Measurements from ENCODE around the gene KCNN1.

The KCNN1 gene

DNA sequence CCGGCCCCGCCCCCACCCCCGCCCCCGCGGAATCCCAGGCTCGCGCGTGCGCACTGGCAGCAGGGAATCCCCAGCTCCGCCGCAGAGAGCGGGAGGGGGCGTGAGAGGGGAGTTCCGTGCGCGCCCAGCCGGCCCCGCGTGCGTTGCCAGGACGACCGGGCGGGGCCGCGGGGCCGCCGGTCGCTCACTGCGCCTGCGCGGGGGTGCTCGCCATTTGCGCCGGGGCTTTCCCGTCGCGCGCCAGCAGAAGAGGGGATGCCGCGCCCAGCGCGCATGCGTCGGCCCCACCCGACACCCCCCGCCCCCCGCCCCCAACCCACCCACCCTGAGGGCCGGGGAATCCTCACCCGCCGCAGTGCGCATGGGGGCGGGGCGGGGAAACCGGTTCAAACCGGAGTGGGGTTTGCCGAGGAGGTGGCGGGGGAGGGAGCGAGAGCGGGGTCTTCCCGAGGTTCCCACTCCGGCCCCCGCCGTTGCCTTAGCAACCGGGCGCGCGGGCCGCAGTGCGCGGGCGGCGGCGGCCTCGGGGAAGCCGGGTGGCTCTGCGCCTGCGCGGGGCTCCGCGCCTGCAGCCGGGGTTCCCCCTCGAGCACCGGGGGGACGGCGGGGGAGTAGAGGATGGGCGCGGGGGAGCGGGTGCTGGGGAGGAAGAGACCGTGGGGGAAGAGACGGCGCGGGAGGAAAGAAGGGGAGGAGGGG is 18.9 kb upstream of the KCNN1 start:
- DNase-seq: peak; percentile 98

DNA sequence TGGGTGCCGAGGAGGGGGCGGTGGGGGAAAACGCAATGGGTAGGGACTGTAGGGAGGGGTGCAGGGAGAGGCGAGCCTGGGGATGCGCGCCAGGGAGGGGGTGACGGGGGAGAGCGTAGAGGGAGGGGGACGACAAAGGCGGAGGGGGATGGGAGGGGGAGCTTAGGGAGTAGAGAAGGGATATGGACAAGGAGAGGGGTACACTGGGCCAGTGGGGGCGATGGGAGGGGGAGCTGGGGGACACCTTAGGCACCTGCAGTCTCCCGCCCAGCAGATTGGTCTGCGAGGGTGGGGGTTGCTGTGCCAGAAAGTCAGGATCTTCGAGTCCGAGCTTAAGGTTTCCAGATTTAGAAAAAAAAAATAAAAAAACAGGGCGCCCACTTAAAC is 18.4 kb upstream of the KCNN1 start:
- DNase-seq: no peak

DNA sequence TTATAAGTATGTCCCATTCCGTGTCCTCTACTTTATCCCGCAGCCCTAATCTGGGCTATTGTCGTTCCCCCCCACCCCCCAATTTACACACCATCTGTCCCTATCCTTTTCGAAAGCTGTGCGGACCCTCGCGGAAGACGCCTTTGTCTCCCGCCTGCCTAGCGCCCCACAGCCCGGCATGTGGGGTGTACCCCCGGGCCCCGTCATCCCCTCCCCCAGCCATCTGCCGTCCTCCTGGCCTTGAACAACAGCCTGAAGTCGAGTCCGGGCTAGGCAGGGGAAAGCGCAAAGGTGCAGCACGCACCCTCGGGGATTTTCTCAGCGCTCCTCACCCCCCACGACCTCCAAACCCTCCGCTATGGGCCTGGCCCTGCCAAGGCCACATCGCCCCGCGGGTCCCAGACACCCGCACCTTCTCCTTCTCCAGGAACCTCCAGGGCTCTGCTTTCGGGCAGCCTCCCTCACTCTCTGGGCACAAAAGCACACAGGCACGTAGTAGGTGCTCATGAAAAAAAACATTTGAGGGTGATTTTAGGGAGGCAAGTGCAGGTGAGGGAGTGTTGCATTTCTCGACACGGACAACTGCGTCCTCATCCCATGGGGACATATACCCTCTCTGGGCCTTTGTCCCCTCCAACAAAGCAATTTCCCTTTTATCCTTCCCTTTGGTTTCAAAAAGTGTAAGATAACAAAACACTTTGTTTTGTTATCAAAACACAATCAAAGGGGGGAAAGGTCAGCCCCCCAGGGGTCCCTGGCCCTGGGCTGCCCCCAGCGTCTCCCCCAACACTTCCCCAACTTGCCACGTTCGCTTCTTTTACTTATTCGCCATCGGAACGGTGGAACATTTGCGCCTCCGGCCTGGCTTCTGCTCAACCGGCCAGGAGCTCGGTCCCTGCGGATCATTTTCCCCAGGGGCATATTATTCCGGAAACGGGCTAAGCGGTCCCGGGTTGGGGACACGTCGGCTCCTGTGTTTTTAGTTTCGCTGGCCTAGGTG is 17.7 kb upstream of the KCNN1 start:
- no peak for DNase-seq

DNA sequence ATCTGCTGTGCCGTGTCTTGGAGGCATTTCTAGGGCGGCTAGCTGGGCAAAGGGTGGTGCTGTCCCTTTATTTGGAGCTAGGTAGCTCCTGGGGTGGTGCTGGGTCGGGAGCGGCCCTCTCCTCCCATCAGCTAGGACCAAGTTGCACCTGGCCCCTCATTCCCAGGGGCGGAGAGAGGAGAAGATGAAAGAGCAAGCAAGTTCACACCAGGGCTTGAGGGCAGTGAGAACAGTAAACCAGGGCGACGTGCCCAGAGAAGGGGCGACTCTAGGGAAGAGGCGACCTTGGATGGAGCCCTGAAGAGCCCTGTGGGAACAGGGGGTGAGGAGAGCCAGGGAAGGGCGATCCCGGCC is 17.0 kb upstream of the KCNN1 start:
- DNase-seq: no peak

DNA sequence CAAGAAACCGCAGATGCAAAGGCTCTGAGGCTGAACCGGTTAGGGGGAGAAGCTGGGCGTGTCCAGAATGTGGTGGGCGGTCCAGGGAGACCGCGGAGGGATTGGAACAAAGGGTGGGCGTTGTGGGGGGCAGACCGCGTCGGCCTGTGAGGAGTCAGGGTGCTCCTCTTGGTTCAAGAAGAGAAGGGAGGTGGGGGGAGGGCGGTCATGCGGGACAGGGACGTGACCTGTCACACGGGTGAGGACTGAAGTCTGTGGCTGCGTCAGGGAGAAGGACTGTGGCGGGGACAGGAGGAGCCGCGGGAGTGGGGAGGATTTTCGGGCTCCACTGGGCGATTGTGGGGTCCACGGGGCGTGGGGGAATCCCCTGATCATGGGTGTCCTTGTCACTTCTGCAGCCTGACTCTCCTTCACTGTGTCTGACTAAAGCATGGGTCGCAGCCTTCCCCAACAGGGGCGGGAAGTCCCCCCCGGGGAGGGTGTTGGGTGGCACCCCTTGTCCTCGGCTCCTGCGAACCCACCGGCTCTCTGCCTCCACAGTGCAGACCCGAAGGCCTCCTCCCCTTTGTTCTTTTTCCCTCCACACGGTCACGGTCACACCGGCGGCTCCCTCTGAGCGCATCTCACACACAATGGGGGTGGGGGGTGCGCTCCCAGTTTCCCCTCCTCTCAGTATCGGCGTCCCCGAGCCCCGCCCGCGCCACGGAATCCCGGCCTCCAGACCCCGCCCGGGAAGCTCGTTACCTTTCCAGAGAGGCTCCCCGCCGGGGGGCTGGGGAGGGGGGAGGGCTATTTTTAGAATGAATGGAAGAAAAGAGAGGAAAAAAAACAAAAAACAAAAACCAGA is 16.4 kb upstream of the KCNN1 start:
- no peak for DNase-seq

DNA sequence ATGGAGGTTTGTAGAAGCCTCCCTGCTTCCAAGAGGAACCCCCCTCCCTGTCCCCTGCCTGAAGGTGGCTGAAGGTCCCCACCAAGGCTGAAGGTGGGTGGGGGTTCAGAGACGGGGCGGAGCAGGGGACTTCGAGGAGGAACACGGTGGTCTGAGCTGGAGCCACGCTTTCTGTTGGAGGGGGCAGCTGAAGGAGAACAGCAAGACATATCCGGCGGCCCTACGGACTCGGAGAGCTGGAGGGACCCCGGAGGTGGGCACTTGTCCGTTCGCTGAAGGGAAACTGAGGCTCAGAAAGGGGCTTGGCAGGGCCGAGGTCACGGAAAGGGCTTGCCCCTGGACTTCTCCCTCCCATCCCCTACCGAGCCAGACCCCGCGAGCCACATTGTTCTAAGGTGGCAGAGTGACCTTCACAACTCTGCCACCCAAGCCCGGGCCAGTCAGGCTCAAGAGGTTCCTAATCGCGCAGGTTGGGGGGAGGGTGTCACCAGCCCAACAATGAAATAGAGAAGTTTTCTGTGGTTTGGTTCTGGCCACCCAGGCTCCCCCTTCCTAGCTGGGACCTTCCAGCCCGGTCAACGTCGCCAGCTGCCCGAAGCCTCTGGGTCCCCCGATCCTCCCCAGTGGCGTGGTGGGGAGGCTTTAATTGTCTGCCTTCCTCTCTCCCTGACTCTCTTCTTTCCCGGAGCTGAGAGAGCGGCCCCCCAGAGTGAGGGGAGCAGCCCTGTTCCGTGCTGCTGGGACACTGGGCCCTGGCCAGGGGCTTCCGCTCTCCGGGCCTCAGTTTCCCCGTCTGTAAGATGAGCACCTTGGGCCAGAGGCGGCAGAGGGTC is 15.5 kb upstream of the KCNN1 start:
- DNase-seq: no peak

DNA sequence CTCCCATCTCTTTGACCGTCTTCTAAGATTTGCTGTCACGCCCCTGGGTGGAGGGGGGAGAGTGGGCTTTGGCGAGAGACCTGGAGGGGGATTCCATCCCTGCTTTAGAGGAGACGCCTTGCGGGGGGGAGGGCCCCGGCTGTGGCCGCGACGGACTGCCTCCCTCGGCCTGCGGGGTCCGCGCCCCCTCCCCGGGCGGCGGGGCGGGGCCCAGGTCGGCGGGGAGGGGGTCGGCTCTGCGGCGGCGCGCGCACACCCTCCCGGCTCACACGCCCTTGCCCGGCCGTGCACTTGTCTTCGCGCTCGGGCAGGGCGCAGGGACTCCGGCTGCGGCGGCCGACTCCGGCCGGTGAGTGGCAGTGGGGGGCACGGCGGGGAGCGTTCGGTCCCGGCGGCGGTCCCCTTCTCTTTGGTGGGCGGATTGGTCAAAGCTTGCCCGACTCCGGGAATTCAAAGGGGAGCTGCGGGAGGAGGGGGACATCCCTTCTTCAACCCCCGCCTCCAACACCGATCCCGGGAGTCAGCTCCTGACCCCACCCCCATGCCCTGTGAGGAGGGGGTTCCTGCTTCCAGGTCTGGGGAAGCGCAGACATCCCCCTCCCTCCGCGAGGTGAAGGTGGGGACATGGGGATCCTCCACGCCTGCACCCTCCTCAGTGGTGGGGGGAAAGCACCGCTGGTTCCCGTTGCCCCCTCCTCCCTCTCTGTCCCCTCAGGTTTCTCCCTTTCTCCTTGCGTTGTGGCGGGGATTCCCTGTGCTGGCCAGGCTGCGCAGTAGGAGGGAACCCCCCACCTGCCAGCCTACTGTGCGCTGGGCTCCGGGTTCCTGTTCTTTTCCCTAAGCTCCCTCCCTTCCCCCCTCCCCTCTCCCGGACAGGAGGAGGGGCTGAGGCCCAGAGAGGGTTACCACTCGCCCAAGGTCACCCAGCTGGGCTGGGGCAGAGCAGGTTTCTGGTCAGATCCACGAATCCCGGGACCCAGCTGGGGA is 14.6 kb upstream of the KCNN1 start:
- no peak for DNase-seq

DNA sequence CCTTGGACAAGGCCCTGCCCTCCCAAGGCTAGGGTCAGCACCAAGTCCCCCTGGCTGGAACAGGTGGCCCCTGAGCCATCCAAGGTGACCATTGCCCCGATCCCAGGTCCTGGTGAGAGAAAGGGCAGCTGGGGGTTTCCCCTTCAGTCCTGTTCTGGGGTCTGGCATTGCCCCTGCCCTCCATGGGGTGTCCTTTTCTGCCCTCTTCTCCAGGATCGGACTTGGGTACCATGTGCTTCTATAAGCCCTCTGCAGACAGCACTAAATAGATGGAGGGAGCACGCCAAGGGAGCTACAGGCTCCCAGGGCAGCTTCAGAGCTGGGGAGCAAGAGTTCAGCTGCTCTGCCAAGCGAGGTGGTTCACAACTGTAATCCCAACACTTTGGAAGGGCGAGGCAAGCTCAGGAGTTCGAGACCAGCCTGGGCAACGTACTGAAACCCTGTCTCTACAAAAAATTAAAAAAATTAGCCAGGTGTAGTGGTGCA is 13.5 kb upstream of the KCNN1 start:
- no peak for DNase-seq

DNA sequence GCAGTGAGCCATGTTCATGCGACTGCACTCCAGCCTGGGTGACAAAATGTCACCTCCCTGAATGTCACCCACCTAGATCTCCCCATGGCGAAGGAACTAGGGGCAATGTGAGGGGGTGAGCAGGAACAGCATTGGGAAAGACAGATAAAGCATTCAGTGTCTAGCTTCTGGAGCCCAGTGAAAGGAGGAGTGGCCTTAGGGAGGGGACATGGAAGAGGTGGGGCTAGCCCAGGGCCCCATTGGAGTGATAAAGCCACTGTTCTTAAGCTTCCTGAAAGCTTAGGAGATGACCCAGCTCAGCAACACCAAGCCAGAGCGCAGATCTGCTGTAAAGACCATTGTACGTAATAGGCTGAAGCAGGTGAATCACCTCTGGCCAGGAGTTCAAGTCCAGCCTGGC is 13.0 kb upstream of the KCNN1 start:
- no peak for DNase-seq

DNA sequence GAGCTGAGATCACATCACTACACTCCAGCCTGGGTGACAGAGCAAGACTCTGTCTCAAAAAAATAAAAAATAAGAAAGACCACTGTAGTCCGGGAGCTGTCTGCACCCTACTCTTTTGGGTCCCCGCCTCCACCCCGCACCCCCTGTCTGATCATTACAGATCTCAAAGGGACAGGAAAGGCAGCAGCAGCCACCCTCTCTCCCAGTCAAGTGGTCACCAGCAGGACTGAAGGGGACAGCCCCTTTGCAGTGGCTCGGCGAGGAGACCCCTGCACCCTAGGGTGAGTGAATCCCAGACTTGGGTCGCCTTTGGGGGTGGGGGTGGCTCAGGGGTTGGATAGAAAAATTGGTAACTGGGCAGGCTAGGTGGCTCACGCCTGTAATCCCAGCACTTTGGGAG is 12.5 kb upstream of the KCNN1 start:
- no peak for DNase-seq

DNA sequence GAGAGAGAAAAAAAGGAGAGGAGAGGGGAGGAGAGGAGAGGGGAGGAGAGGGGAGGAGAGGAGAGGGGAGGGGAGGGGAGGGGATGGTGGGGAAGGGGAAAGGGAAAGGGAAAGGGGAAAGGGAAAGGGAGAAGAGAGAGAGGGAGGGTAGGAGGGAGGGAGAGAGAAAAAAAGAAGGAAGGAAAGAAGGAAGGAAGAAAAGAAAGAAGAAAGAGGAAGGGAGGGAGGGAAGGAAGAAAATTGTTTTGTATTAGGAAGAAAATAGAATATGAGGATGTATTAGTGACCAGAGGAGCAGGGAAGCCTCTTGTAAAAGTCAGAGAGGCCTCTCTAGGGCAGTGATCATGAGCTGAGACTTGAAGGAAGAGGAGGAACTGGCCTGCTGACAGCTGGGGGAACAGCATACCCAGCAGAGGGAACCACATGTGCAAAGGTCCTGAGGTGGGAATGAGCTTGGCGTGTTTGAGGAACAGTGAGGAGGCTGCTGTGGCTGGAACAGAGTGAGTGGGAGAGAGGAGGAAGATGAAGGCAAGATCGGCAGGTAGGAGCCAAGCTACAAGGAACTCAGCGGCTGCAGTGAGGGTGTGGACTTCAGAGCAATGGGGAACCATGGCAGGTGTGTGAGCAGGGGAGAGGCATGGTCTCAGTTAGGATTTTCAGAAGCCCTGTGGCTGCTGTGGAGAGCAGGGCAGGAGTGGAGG is 9.6 kb upstream of the KCNN1 start:
- DNase-seq: no peak

DNA sequence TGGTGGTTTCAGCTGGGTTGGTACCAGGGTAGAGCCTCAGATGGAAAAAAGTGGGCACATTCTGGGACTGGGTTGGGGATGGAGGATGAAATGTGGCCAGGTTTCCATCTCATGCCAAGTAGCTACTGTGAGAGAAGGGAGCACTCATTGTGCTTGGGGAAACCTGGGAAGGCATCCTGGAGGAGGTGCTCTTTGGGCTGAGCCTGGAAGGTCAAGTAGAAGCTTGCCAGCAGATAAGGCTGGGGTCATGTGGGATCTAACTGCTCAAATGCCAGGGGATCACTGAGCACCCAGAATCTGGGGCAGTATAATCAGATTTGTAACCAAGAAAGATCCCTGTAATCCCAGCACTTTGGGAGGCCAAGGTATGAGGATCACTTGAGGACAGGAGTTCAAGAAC is 9.0 kb upstream of the KCNN1 start:
- DNase-seq: no peak

DNA sequence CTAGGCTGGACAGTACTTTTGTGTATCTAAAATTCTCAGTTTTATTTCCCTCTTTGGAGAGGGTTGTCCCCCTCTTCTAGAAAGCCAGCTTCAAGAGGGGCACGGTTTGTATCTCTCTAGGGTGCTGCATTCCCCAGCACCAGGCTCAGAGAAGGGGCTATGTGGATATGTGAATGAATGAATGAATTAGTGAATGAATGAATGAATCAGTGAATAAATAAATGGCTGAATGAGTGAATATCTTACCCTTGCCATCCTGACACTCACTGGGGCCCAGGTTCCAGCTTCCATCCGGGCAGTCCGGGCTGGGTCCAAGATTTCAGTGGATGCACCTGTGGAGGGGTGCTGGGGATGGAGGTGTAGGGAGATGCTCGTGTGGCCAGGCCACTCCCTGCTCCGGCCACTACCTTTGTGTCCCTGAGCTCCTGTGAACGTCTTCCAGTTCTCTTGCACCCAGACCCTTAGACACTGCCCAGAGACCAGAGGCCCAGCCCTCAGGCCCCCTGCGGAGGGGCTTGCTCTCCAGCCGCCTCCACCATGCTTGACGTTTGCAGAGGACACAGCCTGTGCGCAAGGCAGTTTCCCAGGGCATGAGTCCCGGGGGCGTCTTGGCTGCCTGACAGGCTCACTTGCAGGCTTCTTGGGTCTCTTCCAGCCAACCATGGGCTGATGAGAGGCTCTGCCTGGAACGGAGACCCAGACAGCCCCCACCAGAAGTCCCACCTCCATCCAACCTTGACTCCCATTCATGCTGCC is 2.8 kb upstream of the KCNN1 start:
- DNase-seq: no peak

DNA sequence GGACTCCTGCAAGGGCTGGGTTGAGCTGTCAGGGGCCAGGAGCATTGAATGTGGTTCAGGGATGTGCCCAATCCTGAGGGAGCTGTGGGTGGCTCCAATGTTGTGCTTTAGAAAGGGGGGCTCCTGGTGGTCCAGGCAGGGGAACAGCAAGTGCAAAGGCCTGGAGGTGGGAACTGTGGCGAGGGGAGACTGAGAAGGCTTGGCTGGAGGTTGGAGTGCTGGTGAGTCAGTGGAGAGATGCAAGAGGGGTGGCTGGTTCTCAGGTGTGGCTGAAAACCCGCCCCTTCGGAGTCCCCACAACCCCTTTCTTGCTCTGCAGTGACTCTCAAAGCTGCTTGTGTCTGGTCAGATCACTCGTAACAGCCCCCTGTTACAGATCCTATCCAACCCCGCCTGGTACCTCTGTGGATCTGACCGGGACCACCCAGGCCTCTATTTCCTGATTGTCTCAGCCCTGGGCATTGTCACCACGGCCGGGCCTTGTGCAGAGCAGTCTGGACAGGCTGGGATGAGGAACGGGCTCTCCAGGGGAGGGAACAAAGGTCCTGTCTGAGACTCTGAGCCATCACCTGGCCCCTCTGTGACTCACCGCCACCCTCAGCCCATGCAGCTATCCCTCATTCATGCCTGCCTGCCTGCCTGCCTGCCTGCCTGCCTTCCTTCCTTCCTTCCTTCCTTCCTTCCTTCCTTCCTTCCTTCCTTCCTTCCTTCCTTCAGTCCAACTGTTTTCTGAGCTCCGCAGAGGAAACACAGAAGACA is 1.4 kb upstream of the KCNN1 start:
- no peak for DNase-seq

DNA sequence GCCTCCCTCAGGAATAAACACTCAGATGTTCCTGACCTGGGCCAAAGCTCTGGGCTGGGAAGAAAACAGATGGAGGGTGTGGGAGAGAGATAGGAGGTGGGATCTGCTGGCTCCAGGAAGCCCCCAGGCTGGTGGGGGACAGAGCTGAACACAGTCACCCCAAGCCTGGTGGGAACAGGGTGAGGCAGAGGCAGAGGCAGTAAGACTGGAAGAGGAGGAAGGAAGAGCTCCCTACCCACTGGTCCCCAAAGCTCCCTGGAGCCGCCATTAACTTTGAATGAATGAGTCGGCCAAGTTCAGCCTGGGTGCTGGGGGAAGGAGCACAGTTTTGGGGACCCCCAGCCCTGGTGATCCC is 801 bp upstream of the KCNN1 start:
- no peak for DNase-seq

DNA sequence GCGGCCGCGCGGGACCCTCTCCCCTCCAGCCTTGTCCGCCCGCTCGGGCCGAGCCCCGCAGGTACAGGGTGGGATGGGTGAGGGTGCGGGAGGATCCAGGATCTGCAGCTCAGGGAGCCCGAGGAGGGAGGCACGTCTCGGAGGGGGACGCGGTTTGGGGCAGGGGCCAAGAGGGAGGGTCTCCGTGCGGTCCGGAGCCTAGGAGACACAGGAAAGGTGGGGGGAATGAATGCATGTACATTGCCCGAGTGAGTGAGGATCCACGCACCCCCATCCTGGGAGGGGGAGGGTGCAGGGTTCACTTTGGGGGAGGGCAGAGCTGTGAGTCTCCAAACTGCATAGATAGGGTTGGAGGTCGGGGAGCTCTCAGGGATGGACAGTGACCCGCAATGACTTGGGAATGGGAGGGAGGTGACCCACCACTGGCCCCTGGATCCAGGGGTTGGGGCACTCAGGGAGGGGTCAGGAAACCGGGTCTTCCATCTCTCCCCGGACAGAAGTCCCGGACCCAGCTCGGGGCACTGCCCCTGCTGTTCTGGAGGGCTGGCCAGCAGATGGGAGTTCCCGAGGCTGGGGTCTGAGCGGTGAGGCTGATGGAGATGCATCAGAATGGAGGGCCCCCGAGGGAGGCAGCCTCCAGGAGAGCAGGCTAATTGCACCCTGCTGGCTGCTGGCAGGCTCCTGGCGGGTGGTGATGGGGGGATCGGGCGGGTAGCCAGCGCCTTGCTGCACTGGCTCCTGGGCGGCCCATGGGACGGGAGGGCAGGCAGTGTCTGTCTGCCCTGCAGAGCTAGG is 547 bp downstream of the KCNN1 start:
- DNase-seq: no peak

DNA sequence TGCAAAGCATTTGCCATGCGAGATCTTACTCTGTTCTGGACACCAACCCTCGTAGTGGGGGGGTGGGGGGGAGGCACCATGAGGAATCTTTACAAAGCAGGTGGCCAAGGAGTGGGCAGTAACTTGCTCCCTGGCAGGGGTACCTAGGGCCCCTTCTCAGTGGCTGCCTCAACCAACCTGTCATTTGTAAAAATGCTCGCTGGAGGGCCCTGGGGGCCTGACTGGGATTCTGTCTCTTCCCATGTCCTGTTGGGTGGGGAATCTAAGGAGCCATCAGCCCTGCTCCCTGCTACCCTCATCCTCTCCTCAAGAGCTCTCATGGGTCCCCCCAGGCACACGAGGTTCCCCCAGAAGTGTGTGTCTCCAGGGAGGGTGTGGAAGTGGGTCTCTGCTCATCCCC is 1.5 kb downstream of the KCNN1 start:
- DNase-seq: no peak

All from right hindlimb (tissue), 1 donor.